Activated CD4-positive, alpha-beta T cell treated with anti-CD3 and anti-CD28 coated beads, Interleukin-2, amount 10 ng/mL, durations not matched to agents 24 days and 14 days (primary cell): ENCODE results near the gene PPP1R1B. TPM values are rescaled to one million over a fixed set of nuclear protein-coding genes. Genes with fewer than 3 reads are reported as not detected.
"Not testable (repeated sequence)": the region's sequence is repeated elsewhere in the genome, so short reads cannot be mapped to it uniquely, and the experiment has no call there.

ENCODE experiments used
- DNase-seq: peaks from one replicate; pipeline ENCODE4 v3.0.0; 2022
- H3K27ac Mint-ChIP-seq: one replicate; pipeline ENCODE4 v1.8.0; 2022; ENCODE audit warnings: mild to moderate bottlenecking, mixed read lengths
- H3K27me3 Mint-ChIP-seq: one replicate; pipeline ENCODE4 v1.8.0; 2022; ENCODE audit warnings: mixed read lengths
- H3K36me3 Mint-ChIP-seq: one replicate; pipeline ENCODE4 v1.8.0; 2022; ENCODE audit warnings: low read depth, mild to moderate bottlenecking, mixed read lengths
- H3K4me1 Mint-ChIP-seq: one replicate; pipeline ENCODE4 v1.8.0; 2021; ENCODE audit warnings: mixed read lengths
- H3K4me3 Mint-ChIP-seq: one replicate; pipeline ENCODE4 v1.8.0; 2022; ENCODE audit warnings: mild to moderate bottlenecking, moderate library complexity, mixed read lengths
- H3K9me3 Mint-ChIP-seq: one replicate; pipeline ENCODE4 v1.8.0; 2021; ENCODE audit warnings: mixed read lengths
- intact Hi-C: fragments of 100-400 bp; cut with micrococcal nuclease; formaldehyde crosslinking; loops from one replicate; pipeline ENCODE4 v1.15.1; 2023
- total RNA-seq: library from RNA; stranded (reverse); gene quantifications from 2 replicates; pipeline ENCODE4 v1.2.3, GENCODE V29; 2022

Gene PPP1R1B
- total RNA-seq, result not detected in 2 replicates

GRCh38 chr17:39626171-39627046, at the start of gene PPP1R1B:
PPP1R1B (plus strand) TSS chr17:39626952; CDS start chr17:39627393, 441 bp downstream.
- Mint-ChIP-seq H3K27ac (no peak within 1 kb of the TSS), H3K36me3 (no peaks in the 10 kb centered on the region), H3K4me1 (peaks cover 20% of the 10 kb centered on the region), H3K9me3 (no peaks in the 10 kb centered on the region), H3K4me3 (no peak within 1 kb of the TSS), H3K27me3 (peaks cover 51% of the 10 kb centered on the region)
- no peak for DNase-seq
- intact Hi-C loops, result no loop called here

GRCh38 chr17:39578272-39578671, 48.5 kb upstream of the PPP1R1B start:
- peaks cover 1% of the 10 kb centered on the region for H3K36me3 Mint-ChIP-seq
- H3K27ac Mint-ChIP-seq, result no peak overlapping the region
- peaks cover 9% of the 10 kb centered on the region for H3K27me3 Mint-ChIP-seq
- DNase-seq, result no peak
- no peak overlapping the region for H3K4me3 Mint-ChIP-seq
- H3K4me1 Mint-ChIP-seq, result peaks cover 3% of the 10 kb centered on the region
- no peaks in the 10 kb centered on the region for H3K9me3 Mint-ChIP-seq
- intact Hi-C loops, result no loop called here

- peaks cover 9% of the 10 kb centered on the region for H3K27me3 Mint-ChIP-seq
- H3K36me3 Mint-ChIP-seq, result no peaks in the 10 kb centered on the region
- no peak for DNase-seq
- no peaks in the 10 kb centered on the region for H3K9me3 Mint-ChIP-seq
- H3K4me3 Mint-ChIP-seq, result no peak overlapping the region
- intact Hi-C loops, result no loop called here
- H3K27ac Mint-ChIP-seq, result no peak overlapping the region
- H3K4me1 Mint-ChIP-seq, result no peaks in the 10 kb centered on the region
These were observed 47.3 kb upstream of the PPP1R1B start for GRCh38 chr17:39579318-39580081.

- Mint-ChIP-seq H3K27me3 (peaks cover 7% of the 10 kb centered on the region), H3K4me3 (no peak overlapping the region), H3K4me1 (no peaks in the 10 kb centered on the region), H3K27ac (no peak overlapping the region), H3K9me3 (no peaks in the 10 kb centered on the region), H3K36me3 (no peaks in the 10 kb centered on the region)
- intact Hi-C loops, result no loop called here
- no peak for DNase-seq
These were observed 46.7 kb upstream of the PPP1R1B start for GRCh38 chr17:39580082-39580468.

- Mint-ChIP-seq H3K27ac (no peak overlapping the region), H3K9me3 (no peaks in the 10 kb centered on the region), H3K4me3 (no peak overlapping the region), H3K36me3 (no peaks in the 10 kb centered on the region), H3K4me1 (no peaks in the 10 kb centered on the region), H3K27me3 (peaks cover 3% of the 10 kb centered on the region)
- intact Hi-C loops, result no loop called here
- DNase-seq, result no peak
These were observed 45.5 kb upstream of the PPP1R1B start for GRCh38 chr17:39581071-39581758.

- Mint-ChIP-seq H3K9me3 (no peaks in the 10 kb centered on the region), H3K27ac (no peak overlapping the region), H3K4me3 (no peak overlapping the region), H3K36me3 (no peaks in the 10 kb centered on the region), H3K27me3 (peaks cover 3% of the 10 kb centered on the region), H3K4me1 (no peaks in the 10 kb centered on the region)
- intact Hi-C loops, result no loop called here
- DNase-seq, result no peak
These were observed 45.0 kb upstream of the PPP1R1B start for GRCh38 chr17:39581759-39582085.

- no peaks in the 10 kb centered on the region for H3K36me3 Mint-ChIP-seq
- H3K4me3 Mint-ChIP-seq, result no peak overlapping the region
- H3K27ac Mint-ChIP-seq, result no peak overlapping the region
- intact Hi-C loops, result no loop called here
- H3K9me3 Mint-ChIP-seq, result no peaks in the 10 kb centered on the region
- DNase-seq, result no peak
- peaks cover 3% of the 10 kb centered on the region for H3K27me3 Mint-ChIP-seq
- no peaks in the 10 kb centered on the region for H3K4me1 Mint-ChIP-seq
These were observed 44.1 kb upstream of the PPP1R1B start for GRCh38 chr17:39582658-39583057.

- DNase-seq, H3K36me3 Mint-ChIP-seq, H3K27ac Mint-ChIP-seq, H3K4me1 Mint-ChIP-seq, H3K4me3 Mint-ChIP-seq, H3K9me3 Mint-ChIP-seq: not testable (repeated sequence)
- intact Hi-C loops, result loop anchor here (5.0 kb wide), 1 partner anchor 1028 kb away; no protein-coding TSS in a partner anchor
- H3K27me3 Mint-ChIP-seq, result peaks cover 30% of the 10 kb centered on the region
These were observed 36.6 kb upstream of the PPP1R1B start for GRCh38 chr17:39590180-39590579.

GRCh38 chr17:39591958-39592954, 34.5 kb upstream of the PPP1R1B start:
- DNase-seq, result peak; percentile 84
- peaks cover 49% of the 10 kb centered on the region for H3K27me3 Mint-ChIP-seq
- H3K27ac Mint-ChIP-seq, result no peak overlapping the region
- H3K4me1 Mint-ChIP-seq, result peaks cover 3% of the 10 kb centered on the region
- H3K4me3 Mint-ChIP-seq, result no peak overlapping the region
- peaks cover 2% of the 10 kb centered on the region for H3K36me3 Mint-ChIP-seq
- intact Hi-C loops, result loop anchor here (5.0 kb wide), 1 partner anchor 1030 kb away; no protein-coding TSS in a partner anchor
- H3K9me3 Mint-ChIP-seq, result peaks cover 5% of the 10 kb centered on the region

- Mint-ChIP-seq H3K27me3 (peaks cover 57% of the 10 kb centered on the region), H3K27ac (no peak overlapping the region), H3K9me3 (peaks cover 5% of the 10 kb centered on the region), H3K4me3 (no peak overlapping the region), H3K4me1 (peaks cover 5% of the 10 kb centered on the region), H3K36me3 (peaks cover 2% of the 10 kb centered on the region)
- DNase-seq, result no peak
- intact Hi-C loops, result loop anchor here (5.0 kb wide), 1 partner anchor 1031 kb away; no protein-coding TSS in a partner anchor
These were observed 33.4 kb upstream of the PPP1R1B start for GRCh38 chr17:39593371-39593770.

- DNase-seq, result no peak
- no peak overlapping the region for H3K27ac Mint-ChIP-seq
- H3K36me3 Mint-ChIP-seq, result peaks cover 2% of the 10 kb centered on the region
- H3K4me3 Mint-ChIP-seq, result no peak overlapping the region
- intact Hi-C loops, result no loop called here
- peaks cover 5% of the 10 kb centered on the region for H3K9me3 Mint-ChIP-seq
- H3K27me3 Mint-ChIP-seq, result peaks cover 64% of the 10 kb centered on the region
- peaks cover 5% of the 10 kb centered on the region for H3K4me1 Mint-ChIP-seq
These were observed 31.5 kb upstream of the PPP1R1B start for GRCh38 chr17:39595294-39595693.

- Mint-ChIP-seq H3K27ac (no peak overlapping the region), H3K27me3 (peaks cover 69% of the 10 kb centered on the region), H3K4me1 (peaks cover 5% of the 10 kb centered on the region), H3K36me3 (peaks cover 2% of the 10 kb centered on the region), H3K9me3 (peaks cover 5% of the 10 kb centered on the region), H3K4me3 (no peak overlapping the region)
- intact Hi-C loops, result no loop called here
- no peak for DNase-seq
These were observed 30.7 kb upstream of the PPP1R1B start for GRCh38 chr17:39595928-39596510.
